HTERT RPE-1 (cell line): ENCODE results near the gene NECAB2.

Experiments used
- in situ Hi-C: fragments of 300-500 bp; cut with MboI; formaldehyde crosslinking; loops from 4 replicates; pipeline ENCODE4 v1.14.3; 2020; ENCODE audit warnings: low sequenced_read_pairs

Gene NECAB2

DNA sequence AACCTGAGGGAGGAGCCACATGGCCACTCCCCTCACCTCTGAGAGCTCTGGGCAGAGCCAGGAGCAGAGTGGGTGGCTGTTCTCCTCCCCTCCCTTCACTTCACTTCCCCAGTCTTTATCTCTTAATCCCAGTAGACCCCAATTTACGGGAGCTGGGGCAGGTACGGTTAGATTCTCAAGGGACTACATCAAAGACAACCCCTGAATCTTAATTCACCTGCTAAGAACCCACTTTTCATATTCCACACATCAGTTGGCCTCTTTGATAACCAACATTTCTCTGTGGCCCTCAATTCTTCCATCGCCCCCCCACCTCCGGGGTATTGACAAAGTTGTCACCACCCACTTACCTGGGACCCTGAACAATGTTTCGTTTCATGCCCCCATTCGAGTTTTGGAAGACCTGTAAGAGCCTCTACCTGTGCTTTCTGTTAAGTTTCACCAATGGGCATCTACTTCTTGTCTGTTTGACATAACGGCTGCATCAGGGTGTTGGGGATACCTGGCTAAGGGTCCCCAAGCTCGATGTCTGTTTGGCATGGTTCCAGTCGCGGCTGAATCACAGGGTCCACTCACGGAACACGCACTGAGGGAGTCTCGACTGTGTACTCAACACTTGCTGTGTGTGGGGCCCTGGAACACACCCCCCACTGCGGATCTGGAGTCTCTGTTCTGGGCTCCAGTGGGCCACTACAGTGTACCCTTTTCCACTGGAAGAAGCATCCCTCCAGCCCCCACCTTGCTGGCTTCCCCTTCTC, 46.7 kb downstream of the NECAB2 start:
- in situ Hi-C loops: no loop called here

DNA sequence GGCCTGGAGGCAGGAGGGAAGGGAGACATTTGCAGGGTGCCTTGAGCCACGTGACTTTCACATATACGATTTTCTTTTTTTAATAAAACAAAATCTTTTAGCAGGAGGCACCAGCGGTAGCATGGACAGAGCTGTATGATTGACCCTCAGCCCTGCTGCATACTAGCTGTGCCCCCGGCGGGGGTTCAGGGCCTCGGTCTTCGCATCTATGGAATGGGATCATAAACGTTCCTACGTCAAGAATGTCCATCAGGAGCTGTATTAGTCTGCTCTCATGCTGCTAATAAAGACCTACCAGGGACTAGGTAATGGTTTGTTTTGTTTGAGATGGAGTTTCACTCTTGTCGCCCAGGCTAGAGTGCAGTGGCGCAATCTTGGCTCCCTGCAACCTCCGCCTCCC, 47.4 kb downstream of the NECAB2 start:
- in situ Hi-C loops: no loop called here

DNA sequence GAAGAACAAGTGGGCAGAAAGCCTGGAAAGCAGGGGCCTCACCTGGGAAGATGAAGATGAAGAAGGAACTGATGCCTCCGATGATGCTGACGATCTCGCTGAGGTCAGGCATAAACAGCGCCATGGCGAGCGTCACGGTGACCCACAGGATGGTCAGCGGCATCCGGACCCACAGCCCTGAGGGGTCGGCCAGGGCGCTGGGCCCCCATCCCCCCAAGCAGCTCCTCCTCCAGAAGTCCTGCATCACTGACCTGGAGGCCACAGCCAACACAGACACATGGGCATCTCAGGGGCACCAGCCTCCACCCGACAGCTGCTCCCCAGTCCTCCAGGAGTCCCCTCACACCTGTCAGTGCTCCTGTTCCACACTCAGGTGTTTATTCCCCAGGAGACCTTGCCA, 48.4 kb downstream of the NECAB2 start:
- in situ Hi-C loops: no loop called here

DNA sequence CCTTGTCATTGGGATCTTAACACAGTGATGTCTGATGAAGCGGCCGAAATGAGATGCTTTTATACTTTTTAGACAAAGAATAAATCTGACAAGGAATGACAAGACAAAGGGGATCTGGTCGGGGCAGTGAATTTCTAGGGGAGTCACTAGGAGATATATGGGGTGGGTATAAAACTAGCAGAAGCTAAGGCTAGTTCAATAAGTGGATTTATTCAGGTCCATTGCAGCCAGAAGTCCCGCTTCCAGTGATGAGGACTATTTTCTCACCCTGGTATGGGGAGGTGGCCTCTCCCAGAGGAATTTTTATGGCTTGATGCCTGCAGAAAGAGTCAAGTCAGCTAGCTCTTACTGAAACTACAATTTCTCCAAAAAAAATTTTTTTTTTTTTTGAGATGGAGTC, 50.7 kb downstream of the NECAB2 start:
- in situ Hi-C loops: no loop called here

DNA sequence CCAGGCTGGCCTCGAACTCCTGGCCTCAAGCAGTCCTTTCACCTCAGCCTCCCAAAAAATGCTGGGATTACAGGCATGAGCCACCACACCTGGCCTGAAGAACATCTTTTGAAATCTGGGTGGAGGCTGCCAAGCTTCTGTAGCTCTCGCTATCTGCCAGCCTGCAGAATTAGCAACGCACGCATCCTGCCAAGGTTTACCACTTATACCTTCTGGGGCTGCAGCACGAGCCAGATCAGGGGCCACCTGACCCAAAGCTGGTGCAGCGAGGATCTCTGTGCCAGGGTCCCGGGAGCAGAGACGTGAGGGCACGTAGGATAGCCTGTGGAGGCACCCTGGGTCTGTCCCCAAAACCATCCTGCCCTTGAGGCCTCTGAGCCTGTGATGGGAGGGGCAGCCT, 52.3 kb downstream of the NECAB2 start:
- in situ Hi-C loops: no loop called here

DNA sequence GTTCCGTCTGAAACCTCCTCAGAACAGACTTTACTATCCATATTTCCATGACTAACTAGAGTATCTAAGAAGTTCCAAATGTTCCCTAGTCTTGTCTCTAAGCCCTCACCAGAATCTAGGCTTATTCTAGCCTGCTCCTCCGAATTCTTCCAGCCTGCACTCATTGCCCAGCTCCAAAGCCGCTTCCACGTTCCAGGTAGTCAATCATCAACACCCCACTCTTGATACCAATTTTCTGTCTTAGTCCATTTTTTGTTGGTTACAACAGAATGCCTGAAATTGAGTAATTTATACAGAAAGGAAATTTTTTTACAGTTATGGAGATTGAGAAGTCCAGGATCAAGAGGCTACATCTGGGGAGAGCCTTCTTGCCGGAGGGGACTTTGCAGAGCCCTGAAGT, 53.4 kb downstream of the NECAB2 start:
- in situ Hi-C loops: no loop called here

DNA sequence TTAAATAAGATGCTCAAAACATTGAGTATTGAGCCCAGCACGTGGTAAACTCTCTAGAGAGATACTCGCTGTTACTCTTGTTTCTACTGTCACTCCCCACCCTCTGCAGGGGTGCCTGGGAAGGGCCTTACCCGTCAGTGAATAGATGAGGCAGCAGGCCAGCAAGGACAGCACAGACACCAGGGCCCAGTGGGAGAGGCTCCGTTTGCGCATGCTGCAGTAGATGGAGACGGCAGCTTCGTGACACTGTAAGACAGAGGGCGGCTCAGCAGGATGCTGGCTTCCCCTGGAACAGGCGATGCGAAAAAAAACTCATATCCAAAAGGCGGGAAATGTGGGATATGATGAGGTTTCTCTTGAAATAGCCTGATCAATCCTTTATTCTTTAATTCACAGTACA, 54.6 kb downstream of the NECAB2 start:
- in situ Hi-C loops: no loop called here

DNA sequence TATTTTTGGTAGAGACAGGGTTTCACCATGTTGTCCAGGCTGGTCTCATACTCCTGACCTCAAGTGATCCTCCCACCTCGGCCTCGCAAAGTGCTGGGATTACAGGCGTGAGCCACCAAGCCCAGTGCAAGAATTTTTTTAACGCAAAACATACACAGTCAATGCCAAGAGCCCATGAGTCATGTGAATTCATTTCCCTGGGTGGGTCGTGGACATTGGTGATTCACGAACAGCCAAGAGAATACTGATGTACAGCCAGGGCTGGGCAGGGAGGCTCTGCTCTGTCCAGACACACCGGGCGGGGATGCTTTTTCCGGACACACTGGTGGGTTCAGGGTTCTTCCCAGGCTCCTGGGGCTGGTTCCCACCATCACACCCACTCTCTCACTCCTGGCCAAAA, 56.8 kb downstream of the NECAB2 start:
- in situ Hi-C loops: no loop called here

DNA sequence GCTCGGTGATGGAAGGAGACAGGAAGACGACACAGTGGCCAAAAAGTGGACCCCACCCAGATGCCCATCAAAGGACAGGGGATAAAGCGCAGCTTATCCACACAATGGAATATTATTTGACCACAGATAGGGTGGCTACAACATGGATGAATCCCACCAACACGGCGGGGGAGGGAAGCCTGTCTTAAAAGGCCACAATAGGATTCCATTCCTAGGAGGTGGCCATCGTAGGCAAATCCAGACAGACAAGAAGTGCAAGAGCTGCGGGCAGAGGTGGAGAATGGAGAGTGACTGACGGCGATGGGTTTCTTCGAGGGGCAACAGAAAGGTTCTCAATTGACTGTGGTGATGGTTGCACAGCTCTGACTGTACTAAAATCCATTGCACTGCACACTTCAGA, 58.6 kb downstream of the NECAB2 start:
- in situ Hi-C loops: no loop called here

DNA sequence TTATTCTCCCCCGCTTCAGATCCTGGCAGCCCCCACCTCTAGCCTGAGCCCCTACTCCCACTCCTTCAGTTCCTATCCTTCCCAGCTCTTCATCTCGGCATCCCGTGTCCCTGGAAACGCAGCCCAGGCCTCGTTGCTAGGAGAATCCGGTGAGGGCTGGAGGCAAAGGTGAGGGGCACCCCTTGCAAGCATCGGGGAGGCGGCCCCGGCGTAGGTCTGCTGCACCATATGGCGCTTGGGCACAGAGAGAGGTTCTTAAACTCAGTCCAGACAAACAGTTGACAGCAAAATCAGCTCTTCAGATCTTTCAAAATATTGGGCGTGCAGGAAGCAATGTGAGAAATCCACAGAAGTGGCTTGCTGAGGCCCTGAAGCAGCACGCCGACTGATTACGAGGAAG, 59.6 kb downstream of the NECAB2 start:
- in situ Hi-C loops: no loop called here

DNA sequence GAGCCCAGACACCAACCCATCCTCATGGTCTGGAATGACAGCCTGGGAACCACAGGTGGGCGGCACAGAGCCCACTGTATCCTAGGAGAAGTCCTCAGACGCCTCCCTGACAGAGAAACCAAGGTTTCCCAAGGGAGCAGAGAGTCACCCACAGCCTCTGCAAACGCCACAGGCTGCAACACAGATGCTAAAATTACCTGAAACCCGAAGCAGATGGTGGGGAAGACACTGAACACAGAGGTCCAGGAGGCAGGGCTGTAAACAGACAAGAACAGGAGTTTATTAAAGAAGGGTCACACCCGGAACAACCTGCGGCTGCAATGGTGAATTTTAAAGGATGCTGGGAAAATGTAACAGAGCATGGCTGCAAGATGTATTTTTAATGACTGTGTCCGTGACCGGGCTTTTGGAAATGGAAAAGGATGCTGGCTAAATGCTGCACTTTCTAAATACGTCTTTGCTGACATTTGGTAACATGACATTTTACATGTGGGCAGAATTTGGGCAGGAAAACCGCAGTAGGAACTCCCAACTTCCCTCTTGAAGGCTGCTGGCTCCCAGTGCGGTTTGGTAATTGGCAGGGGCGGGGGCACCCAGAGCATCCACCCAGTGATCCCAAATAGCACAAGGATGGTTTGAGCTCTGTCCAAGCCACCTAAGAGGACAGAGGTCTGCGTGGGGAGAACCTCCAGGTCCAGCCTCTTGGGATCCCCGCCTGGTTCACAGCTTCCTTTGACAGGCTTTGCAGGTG, 61.4 kb downstream of the NECAB2 start:
- in situ Hi-C loops: no loop called here

DNA sequence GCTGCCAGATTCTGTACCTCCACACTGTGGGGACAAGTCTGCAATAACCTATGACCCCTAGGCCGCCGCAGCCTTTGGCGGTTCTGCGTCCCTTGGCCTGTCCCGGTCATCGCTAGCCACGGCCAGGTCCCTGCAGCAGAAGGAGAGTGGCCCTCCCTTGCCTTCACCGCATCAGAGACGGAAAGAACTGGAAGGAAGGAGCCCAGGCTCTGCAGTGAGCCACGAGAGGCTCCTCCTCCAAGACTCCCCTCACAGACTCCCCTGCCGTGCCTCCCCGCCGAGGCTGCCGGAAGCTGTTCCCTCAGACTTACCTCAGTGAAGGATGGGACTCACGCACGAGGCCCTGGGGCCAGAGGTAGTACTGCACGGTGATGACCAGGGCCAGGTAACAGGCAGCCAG, 63.5 kb downstream of the NECAB2 start:
- in situ Hi-C loops: no loop called here

DNA sequence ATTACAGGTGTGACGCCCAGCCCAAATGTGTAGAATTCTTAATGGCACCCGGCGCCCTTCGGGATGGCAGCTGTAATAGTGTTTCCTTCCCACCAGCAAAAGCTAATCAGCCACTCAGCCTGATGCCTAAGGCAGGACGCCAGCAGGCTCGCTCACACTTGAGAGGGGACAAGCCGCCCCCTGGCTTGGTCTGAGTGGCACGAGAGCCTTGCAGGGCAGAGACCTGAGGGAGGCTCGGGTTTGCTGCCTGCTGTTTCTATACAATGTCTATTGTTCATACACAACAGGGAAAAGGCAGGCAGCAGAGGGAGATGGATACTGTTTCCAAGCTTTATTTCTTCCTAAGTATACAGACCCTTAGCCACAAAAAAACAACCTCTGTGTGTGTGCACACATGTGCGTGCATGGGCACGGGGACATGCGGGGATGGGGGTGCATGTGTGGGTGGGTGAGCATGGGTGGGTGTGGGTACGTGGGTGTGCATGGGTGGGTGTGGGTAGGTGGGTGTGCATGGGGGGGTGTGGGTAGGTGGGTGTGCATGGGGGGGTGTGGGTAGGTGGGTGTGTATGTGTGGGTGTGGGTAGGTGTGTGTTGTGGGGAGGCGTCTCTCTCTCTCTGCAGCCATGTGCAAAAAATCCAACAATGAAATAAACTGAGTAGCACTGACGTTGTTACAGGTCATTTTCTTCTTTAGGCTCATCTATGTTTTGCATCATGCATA, 64.6 kb downstream of the NECAB2 start:
- in situ Hi-C loops: no loop called here

DNA sequence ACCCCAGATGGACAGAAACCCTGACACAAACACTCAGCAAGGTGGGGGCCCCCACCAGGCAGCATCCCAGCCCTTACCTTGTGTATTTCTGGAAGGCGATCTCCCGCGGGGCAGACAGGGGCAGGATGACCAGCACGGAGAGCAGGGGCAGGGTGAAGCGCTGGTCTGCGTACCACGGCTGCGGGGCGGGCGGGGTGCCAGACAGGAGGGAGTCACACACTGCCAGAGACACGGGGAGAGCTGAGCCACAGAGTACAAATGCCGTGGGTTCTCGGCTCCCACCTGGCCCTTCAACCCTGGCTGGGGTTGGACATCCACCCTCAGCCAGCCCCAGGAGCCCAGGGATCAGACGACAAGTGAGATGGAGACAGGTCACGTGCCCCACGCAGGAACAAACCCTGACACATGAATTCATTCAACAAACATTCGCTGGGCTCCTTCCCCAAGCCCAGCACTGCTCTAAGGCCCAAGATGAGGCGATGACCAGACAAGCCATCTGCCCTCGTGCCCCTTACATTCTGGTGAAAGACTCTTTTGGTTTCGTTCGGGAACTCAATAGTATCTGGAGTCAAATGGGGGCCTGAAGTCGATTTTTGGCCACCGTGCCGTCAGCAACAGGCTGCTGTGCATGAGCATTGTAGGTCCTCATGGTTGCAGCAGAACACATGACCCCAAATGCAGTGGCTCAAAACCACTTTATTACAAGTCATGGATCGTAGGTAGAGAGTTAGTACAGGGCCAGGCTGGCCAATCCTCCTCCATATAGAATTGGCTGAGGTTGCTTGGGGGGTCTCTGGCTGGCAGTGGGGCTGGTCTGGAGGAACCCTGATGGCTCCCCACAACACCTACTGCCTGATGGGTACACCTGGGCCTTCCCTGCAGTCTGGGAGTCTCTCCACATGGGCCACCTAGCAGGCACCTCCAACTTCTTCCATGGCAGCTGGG, 65.5 kb downstream of the NECAB2 start:
- in situ Hi-C loops: no loop called here

DNA sequence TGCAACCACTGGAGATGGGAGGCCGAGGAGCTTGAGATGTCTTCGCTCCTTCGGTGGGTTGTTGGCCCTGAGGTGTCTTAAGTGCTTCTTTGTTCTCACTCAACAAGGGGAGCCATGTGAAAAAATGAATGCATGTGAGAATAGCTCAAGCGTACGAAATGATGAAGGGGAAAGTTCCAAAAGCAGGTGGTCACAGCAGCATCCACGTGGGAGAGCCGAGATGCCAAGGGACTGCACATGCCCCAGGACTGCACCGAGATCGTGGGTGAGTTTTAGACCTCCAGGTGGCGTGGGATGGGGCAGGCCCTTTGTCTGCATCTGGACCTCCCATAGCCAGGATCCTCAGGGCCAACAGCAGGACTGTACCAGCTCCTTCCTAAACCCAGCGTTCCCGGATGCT, 66.5 kb downstream of the NECAB2 start:
- in situ Hi-C loops: no loop called here

DNA sequence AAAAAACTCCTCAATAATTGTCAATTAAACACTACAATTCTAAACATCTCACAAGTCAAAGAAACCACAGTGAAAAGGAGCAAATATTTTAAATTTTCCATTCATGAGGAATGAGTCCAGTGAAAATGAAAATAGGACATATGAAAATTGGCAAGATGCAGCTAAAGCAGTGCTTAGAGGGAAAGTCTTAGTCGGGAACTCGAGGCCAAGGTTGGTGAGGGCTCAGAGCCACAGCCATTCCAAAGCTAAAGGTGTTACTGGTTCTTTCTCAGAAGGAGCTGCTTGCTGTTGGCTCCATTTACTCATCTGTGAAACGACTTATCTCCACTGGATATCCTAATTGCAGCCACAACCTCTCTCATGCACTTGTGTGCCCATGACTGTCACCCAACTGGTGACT, 68.1 kb downstream of the NECAB2 start:
- in situ Hi-C loops: no loop called here

DNA sequence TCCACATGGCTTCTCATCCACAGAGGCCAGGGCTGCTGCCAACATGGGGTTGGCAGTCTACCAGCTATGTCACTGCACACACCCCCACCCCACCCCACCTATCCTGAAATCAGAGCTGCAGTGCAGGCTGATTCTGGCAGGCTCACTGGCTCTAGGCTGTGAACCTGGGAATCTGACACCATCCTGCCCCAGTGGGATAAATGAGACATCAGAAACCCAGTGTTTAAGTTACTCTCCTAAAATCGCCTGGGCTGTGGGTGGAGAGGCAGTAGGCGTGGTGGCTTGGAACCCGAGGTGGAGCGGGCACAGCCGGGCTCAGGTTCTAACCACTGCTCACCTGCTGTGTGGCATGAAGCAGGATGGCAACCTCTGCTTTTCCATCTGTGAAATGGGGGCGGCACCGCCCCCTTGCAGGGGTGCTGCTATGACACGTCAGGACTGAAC, 69.0 kb downstream of the NECAB2 start:
- in situ Hi-C loops: no loop called here

DNA sequence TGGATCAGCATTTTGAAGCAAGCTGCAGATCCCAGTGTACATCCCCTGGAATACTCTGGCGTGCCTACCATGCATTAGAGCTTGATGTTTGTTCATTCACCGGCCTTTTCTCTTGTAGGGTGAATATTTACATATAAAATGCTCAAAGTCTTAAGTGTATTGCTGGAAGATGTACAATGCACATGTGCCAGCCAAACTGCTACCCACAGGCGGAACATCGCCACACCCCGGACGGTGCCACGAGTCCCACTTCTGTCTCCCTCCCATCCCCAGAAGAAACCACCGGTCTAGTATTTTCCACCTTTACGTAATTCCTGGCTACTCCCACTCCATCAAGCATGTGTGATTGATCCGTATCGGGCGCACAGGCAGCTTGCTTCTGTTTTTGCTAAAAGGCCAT, 70.4 kb downstream of the NECAB2 start:
- in situ Hi-C loops: no loop called here

DNA sequence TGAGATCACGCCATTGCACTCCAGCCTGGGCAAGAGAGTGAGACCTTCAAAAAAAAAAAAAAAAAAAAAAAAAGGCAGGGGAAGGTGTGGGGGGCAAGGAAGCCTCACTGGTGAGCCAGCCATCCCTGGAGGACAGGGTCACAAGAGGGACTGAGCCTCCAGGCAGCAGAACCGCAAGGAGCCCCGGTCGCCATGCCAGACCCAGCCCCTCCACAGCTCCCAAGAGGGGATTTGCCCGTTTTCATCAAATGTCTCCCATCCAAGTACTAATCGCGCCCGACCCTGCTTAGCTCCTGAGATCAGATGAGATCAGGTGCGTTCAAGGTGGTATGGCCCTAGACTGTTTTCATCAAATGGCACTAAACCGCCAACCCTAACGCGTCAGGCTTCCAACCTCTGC, 71.7 kb downstream of the NECAB2 start:
- in situ Hi-C loops: no loop called here

DNA sequence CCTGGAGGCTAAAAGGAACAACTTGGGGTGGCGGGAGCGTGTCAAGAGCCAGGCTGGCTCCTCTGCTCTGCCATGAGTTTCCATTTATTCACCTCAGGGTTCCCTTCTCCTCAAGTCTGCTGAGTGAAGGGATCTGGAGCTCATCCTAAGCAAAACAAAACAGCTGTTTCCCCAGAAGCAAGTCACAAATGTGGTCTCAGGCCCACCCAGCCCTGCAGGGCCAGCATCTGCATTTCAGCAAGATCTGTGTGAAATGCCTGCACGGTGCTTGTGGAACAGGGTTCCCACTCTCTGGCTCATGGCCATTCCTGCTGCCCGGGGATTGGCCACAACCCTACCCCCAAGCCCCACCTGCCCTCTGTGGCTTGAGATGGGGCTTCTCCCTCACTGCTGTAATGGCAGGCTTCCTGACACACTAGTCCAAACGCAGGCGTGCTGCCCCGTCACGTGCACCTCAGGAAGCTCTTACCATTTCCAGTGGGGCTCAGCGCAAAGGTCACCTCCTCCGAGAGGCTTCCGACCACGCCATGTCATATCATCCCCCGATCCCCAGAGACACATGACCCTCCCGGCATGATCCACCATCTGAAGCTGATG, 72.3 kb downstream of the NECAB2 start:
- in situ Hi-C loops: no loop called here
